GM12878 (cell line): Measurements from ENCODE around the gene KIF25. TPM values are rescaled to one million over a fixed set of nuclear protein-coding genes. Genes with fewer than 3 reads are reported as not detected.

Source experiments
- ATAC-seq: fragments of 200-7000 bp; cut with Tn5 transposase; 3 replicates; pipeline ENCODE4 v1.9.1; 2020; ENCODE audit warnings: mild to moderate bottlenecking, moderate library complexity
- BruUV-seq: library from RNA; stranded (reverse); fragments of 400-500 nt; replicated peaks from 2 replicates; lab custom pipeline; 2021; lab: Mats Ljungman, UMichigan
- CTCF ChIA-PET: fragments of 300-600 bp; sonication (Branson Sonifier 250); formaldehyde crosslinking; extraction: SDS; loops from one replicate; lab custom pipeline; 2021; ENCODE audit warnings: inconsistent platforms; lab: Yijun Ruan, JAX
- POLR2A ChIA-PET: fragments of 350-600 bp; formaldehyde crosslinking; extraction: SDS; loops from one replicate; lab custom pipeline; 2021; ENCODE audit warnings: inconsistent platforms; lab: Charles Lee
- RAD21 ChIA-PET: fragments of 300-600 bp; sonication (Branson Sonifier 250); formaldehyde crosslinking; loops from one replicate; lab custom pipeline; 2023; ENCODE audit warnings: antibody characterized with exemption; ENCODE audit not compliant: unreplicated experiment; lab: Charles Lee
- SMC1A ChIA-PET: fragments of 300-600 bp; sonication (Branson Sonifier 250); formaldehyde crosslinking; loops from one replicate; lab custom pipeline; 2023; ENCODE audit not compliant: unreplicated experiment, uncharacterized antibody; lab: Charles Lee
- DNase-seq: peaks from one replicate; pipeline ENCODE4 v3.0.0-alpha.2; 2011; ENCODE audit warnings: low read depth, low spot score
- FAIRE-seq: peaks from 3 replicates; lab custom pipeline; 2011; peaks lifted over from hg19 to GRCh38; lab: Jason Lieb, UNC
- H2AFZ ChIP-seq: 2 replicates; pipeline ENCODE4 v1.6.0; 2011; ENCODE audit warnings: low read depth, low read length, control low read depth; ENCODE audit not compliant: control insufficient read depth
- H3K27ac ChIP-seq: 2 replicates; pipeline ENCODE4 v1.5.1; 2011; ENCODE audit warnings: control low read depth; ENCODE audit not compliant: control insufficient read depth, insufficient read depth
- H3K27me3 ChIP-seq, 2 experiments: replicated peaks in 1 of 2; 2 replicates each; pipeline versions ENCODE4 v1.6.0 to v1.6.1; 2011; ENCODE audit warnings: low read length in 1 of 2; ENCODE audit not compliant: control insufficient read depth in 2 of 2, insufficient read depth in 2 of 2
- H3K36me3 ChIP-seq, 2 experiments: 2 replicates each; pipeline ENCODE4 v1.5.1; 2011; ENCODE audit warnings: low read length in 1 of 2; ENCODE audit not compliant: control insufficient read depth in 2 of 2, insufficient read depth in 2 of 2
- H3K4me1 ChIP-seq: 2 replicates; pipeline ENCODE4 v1.6.1; 2011; ENCODE audit warnings: mild to moderate bottlenecking, low read length, moderate library complexity, mixed read lengths; ENCODE audit not compliant: control insufficient read depth, insufficient read depth
- H3K4me2 ChIP-seq: 2 replicates; pipeline ENCODE4 v1.6.0; 2011; ENCODE audit warnings: control low read depth; ENCODE audit not compliant: control insufficient read depth, insufficient read depth
- H3K4me3 ChIP-seq: fragments of 200-600 bp; sonication (generic); 2 replicates; pipeline ENCODE4 v1.5.1; 2016
- H3K79me2 ChIP-seq: 2 replicates; pipeline ENCODE4 v1.6.0; 2011; ENCODE audit warnings: low read length; ENCODE audit not compliant: control insufficient read depth, insufficient read depth
- H3K9ac ChIP-seq: 2 replicates; pipeline ENCODE4 v1.8.0; 2011; ENCODE audit warnings: low read length, control low read depth, mixed read lengths; ENCODE audit not compliant: control insufficient read depth, insufficient read depth
- H3K9me3 ChIP-seq: replicated peaks from 3 replicates; pipeline ENCODE4 v1.5.1; 2011; ENCODE audit warnings: mild to moderate bottlenecking, low read length; ENCODE audit not compliant: control insufficient read depth, insufficient read depth
- H4K20me1 ChIP-seq: 2 replicates; pipeline ENCODE4 v1.6.0; 2011; ENCODE audit not compliant: control insufficient read depth, insufficient read depth
- ASH2L ChIP-seq: fragments of 300-600, 200-600 bp; sonication (generic); IDR thresholded peaks from 2 replicates; pipeline ENCODE4 v1.6.1; 2017; ENCODE audit warnings: low read depth, mild to moderate bottlenecking, borderline replicate concordance
- CREB1 ChIP-seq: IDR thresholded peaks from 2 replicates; pipeline ENCODE4 v1.6.1; 2012; ENCODE audit warnings: low read depth, mild to moderate bottlenecking, inconsistent platforms
- EZH2 ChIP-seq: IDR thresholded peaks from 2 replicates; pipeline ENCODE4 v1.6.1; 2012; ENCODE audit warnings: low read depth, mild to moderate bottlenecking, control low read depth, inconsistent platforms, low read length, borderline replicate concordance; ENCODE audit not compliant: control insufficient read depth
- FOS ChIP-seq: IDR thresholded peaks from 3 replicates; pipeline ENCODE4 v1.6.1; 2011; ENCODE audit warnings: borderline replicate concordance; ENCODE audit not compliant: insufficient read length; ENCODE audit errors: extremely low read depth
- MAX ChIP-seq: IDR thresholded peaks from 2 replicates; pipeline ENCODE4 v1.6.1; 2012; ENCODE audit warnings: low read depth, low read length, improper control_type of control experiment
- MEF2A ChIP-seq: IDR thresholded peaks from 2 replicates; pipeline ENCODE4 v1.6.1; 2011; ENCODE audit warnings: low read depth, mild to moderate bottlenecking, low read length, moderate library complexity; ENCODE audit not compliant: insufficient read depth
- RCOR1 ChIP-seq: conservative IDR thresholded peaks from 2 replicates; pipeline ENCODE4 v1.6.1; 2012; ENCODE audit warnings: low read depth, low read length, improper control_type of control experiment
- RUNX3 ChIP-seq: IDR thresholded peaks from 2 replicates; pipeline ENCODE4 v1.6.1; 2012; ENCODE audit warnings: low read length, inconsistent platforms
- SPI1 ChIP-seq: IDR thresholded peaks from 2 replicates; pipeline ENCODE4 v1.6.1; 2011; ENCODE audit warnings: low read depth, mild to moderate bottlenecking, low read length, moderate library complexity, borderline replicate concordance; ENCODE audit not compliant: insufficient read depth
- USF1 ChIP-seq: IDR thresholded peaks from 2 replicates; pipeline ENCODE4 v1.6.1; 2011; ENCODE audit warnings: borderline replicate concordance, low read depth, mild to moderate bottlenecking, moderate library complexity, mixed read lengths, low read length; ENCODE audit not compliant: insufficient read depth; ENCODE audit errors: extremely low read length
- ZNF687 ChIP-seq: fragments of 450-650 bp; IDR thresholded peaks from 2 replicates; pipeline ENCODE4 v1.6.1; 2017; ENCODE audit warnings: mild to moderate bottlenecking, moderate library complexity
- WGBS: methylation state at CpG from one replicate; pipeline ENCODE4 v1.1.6; 2016; ENCODE audit warnings: low lambda C conversion rate; ENCODE audit not compliant: insufficient replicate concordance, insufficient coverage; ENCODE audit errors: missing lambda C conversion rate; 5-methylcytosine and 5-hydroxymethylcytosine counted together
- in situ Hi-C: fragments of 300-500 bp; cut with MboI; formaldehyde crosslinking; loops from 9 replicates; pipeline ENCODE4 v1.14.3; 2018; ENCODE audit warnings: mixed read lengths
- intact Hi-C: fragments of 100-400 bp; cut with micrococcal nuclease; formaldehyde crosslinking; loops from one replicate; pipeline ENCODE4 v1.14.2; 2022; ENCODE audit not compliant: unreplicated experiment
- polyA plus RNA-seq, 11 experiments: library from polyadenylated mRNA; depleted of rRNA in 4 of 11; unstranded in 6 of 11; stranded (reverse) in 5 of 11; fragments of >200 nt; fragmentation: Nextera tagmentation in 4 of 11; fragmentation: Illumina TruSeq in 1 of 11; extraction: Ambion mirVana in 4 of 11; extraction: Trizol in 1 of 11; gene quantifications; 1 replicate in 1 of 11; 2 replicates in 10 of 11; pipeline versions ENCODE4 v1.2.1 to v1.2.3, GENCODE V29; 2011 to 2016; ENCODE audit warnings: inconsistent platforms in 2 of 11, missing spikeins in 2 of 11, low read depth in 1 of 11
- total RNA-seq, 4 experiments: library from RNA; depleted of rRNA in 3 of 4; stranded (reverse); fragments of >200 nt in 3 of 4; fragmentation: Illumina TruSeq in 1 of 4; extraction: Trizol in 1 of 4; gene quantifications; 2 replicates each; pipeline versions ENCODE4 v1.2.1 to v1.2.3, GENCODE V29; 2013 to 2021

The KIF25 gene
- total and polyA plus RNA-seq, 10 of the 15 experiments (the other 5 are each of a cell fraction or from before 2014, with no cell fraction given) = not detected

GRCh38 chr6:168044521-168045130 lies 47.2 kb downstream of the KIF25 start:
- in situ Hi-C loops (no loop called here), intact Hi-C loops (no loop called here)
- TF ChIP-seq SPI1 (no peak), MEF2A (no peak), EZH2 (no peak), RCOR1 (no peak), RUNX3 (no peak)
- Histone ChIP-seq H3K4me2 (no peak overlapping the region), H3K9ac (no peak overlapping the region), H3K36me3 (no peaks in the 10 kb centered on the region), H3K9me3 (no peaks in the 10 kb centered on the region; the same call in 2 of the 3 replicates), H2AFZ (no peak overlapping the region), H3K27me3 (no peaks in the 10 kb centered on the region), H3K4me3 (no peak overlapping the region), H3K79me2 (no peaks in the 10 kb centered on the region), H3K4me1 (no peaks in the 10 kb centered on the region), H3K27ac (no peak overlapping the region), H4K20me1 (no peaks in the 10 kb centered on the region)
- no peak for FAIRE-seq
- POLR2A ChIA-PET = no interaction called here
- no peak for ATAC-seq
- no peak for DNase-seq
- RAD21 ChIA-PET = no interaction called here
- 64% methylated on average over 20 of the region's 28 CpGs for WGBS
- CTCF ChIA-PET = no interaction called here
- SMC1A ChIA-PET = no interaction called here
- no TSS peak for BruUV-seq

- Histone ChIP-seq H3K9ac (no peak overlapping the region), H4K20me1 (no peaks in the 10 kb centered on the region), H3K9me3 (no peaks in the 10 kb centered on the region; the same call in 2 of the 3 replicates), H3K4me3 (no peak overlapping the region), H3K79me2 (no peaks in the 10 kb centered on the region), H3K4me1 (no peaks in the 10 kb centered on the region), H3K27ac (no peak overlapping the region), H3K4me2 (no peak overlapping the region), H2AFZ (no peak overlapping the region), H3K36me3 (no peaks in the 10 kb centered on the region), H3K27me3 (no peaks in the 10 kb centered on the region)
- ATAC-seq = no peak
- no peak for DNase-seq
- POLR2A ChIA-PET = interaction anchor here (0.6 kb wide), 1 partner anchor 20 kb away, joined by 4 read pairs; no protein-coding TSS in a partner anchor
- intact Hi-C loops (no loop called here), in situ Hi-C loops (no loop called here)
- CTCF ChIA-PET = no interaction called here
- no TSS peak for BruUV-seq
- SMC1A ChIA-PET = no interaction called here
- FAIRE-seq = no peak
- 60% methylated on average over 15 of the region's 19 CpGs for WGBS
- RAD21 ChIA-PET = no interaction called here
- TF ChIP-seq CREB1 (no peak), ASH2L (no peak), FOS (no peak), USF1 (no peak), ZNF687 (no peak), MAX (no peak)
Observed at GRCh38 chr6:168045141-168045691, 47.7 kb downstream of the KIF25 start.
